ENCODE results near the gene ARPIN.
"Not testable (repeated sequence)": the region's sequence is repeated elsewhere in the genome, so short reads cannot be mapped to it uniquely, and the experiment has no call there.

ARPIN gene

DNA sequence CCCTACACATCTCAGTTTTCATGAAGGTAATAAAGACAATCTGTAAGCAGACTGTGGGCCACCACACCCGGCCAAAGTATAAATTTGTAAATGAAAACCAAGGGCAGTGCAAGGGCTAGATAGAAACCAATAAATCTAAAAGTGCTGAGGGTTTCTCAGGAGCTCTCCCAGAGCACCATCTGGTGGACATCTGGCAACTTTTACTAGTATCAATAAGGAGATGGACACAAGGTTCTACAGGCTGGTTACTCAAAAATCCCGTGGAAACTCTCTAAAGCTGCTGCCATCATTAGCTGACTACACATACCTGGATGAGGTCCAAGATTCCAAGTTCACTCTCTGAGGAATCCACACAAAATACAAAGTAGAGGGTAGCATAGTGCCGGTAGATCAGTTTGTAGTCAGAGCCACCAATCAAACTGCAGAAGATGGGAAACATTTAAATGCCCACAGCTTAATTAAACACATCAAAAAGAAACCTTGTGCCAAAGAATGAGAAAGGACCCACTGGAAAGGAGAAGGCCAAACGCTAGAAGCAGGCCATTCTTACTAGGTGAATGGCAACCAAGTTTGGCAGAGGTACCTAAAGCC is 24.4 kb downstream of the ARPIN start:
- no peak for DNase-seq
- intact Hi-C loops (cut with DNase I), result no loop called here

DNA sequence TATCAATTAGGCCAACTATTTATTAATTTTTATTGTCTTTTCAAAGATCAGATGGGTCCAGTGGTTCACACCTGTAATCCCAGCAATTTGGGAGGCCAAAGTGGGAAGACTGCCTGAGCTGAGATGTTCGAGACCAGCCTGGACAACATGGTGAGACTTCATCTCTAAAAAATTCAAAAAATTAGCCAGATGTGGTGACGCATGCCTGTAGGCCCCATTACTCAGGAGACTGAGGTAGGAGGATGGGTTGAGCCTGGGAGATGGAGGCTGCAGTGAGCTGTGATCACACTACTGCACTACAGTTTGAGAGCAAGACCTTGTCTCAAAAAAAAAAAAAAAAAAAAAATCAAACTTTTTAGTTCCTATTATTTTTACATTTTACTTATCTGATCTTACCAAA is 27.1 kb downstream of the ARPIN start:
- intact Hi-C loops (cut with DNase I), result no loop called here
- no peak for DNase-seq

GRCh38 chr15:89885179-89885578 is 27.6 kb downstream of the ARPIN start:
- intact Hi-C loops (cut with DNase I), result not testable (repeated sequence)

DNA sequence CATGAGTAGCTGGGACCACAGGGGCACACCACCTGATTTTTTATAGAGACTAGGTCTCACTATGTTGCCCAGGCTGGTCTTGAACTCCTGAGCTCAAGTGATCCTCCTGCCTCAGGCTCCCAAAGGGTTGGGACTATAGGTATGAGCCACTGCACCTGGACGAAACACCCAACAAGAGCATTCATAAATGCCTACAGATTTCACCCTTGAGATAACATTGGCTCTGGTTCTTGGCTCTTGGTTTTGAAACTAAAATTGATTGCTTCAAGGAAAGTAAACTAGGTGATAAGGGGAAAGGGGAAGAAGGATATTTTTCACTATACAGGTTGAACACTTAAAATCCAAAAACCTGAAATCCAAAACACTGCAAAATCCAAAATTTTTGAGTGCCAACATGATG is 29.2 kb downstream of the ARPIN start:
- no peak for DNase-seq
- intact Hi-C loops (cut with DNase I), result no loop called here

More at GRCh38 chr15:89885179-89885578, 27.6 kb downstream of the ARPIN start:
- DNase-seq, result not testable (repeated sequence)

DNA sequence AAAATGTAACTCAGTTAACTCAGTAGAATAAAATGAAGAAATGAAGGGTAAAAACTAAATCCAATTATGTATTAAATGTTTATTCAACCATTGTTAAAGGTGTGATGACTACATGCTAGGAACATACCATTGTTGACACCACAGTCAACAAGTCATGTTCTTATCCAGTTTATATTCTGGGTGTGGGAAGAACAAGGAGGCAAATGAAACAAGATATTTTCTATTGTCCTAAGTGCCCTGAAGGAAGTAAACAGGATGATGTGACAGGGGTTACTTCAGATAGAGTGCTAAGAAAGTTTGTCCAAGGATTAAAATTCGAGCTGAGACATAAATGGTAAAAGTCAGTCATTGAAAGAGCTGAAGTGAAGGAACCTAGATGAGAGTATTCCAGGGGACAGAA is 32.0 kb downstream of the ARPIN start:
- no peak for DNase-seq
- intact Hi-C loops (cut with DNase I), result no loop called here

DNA sequence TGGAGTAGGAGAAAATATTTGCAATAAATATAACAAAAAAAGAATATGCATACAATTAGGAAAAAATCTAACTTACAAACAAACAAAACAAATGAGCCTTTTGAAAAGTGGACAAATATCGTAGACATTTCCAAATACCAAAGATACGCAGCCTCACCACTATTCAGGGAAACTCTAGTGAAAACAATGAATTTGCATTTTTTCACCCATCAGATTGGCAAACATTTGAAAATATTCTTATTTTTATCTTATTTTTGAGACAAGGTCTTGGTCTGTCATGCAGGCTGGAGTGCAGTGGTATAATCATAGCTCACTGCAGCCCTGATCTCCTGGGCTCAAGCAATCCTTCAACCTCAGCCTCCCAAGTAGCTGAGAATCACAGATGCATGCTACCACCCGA is 34.4 kb downstream of the ARPIN start:
- DNase-seq, result no peak
- intact Hi-C loops (cut with DNase I), result loop anchor here (5.0 kb wide), 1 partner anchor 116 kb away; no protein-coding TSS in a partner anchor

GRCh38 chr15:89877083-89877425 is 35.7 kb downstream of the ARPIN start:
- intact Hi-C loops (cut with DNase I), result loop anchor here (5.0 kb wide), 1 partner anchor 115 kb away; no protein-coding TSS in a partner anchor

DNA sequence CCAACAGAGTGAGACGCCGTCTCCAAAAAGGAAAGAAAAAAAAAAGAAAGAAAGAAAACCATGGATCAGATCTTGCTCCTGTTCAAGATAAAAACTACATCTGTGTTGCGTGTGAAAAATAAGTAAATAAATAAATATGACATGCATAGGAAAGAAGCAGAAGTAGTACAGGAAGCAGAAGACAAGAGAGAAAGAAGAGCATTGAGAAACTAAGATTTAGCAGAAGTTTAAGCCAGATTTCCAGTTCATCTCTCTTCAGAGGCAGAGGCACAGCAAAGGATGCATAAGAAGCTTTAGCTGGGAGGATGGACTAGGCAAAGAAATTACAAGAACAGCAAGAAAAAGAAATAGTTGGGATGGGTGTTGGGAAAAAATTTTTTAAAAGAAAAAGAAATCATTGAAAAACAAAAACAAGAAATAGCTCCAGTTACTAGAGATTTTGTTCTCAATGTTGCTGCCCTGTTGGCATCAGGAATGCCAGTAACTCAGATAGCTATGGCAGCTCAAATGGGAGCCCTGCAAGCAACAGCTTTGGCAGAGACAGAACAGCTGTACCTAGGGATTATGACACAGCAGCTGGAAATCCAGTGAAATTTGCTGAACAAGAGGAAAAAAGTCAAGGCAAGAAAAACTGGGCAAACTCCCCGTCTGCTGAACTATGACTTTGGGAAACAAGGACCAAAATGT is 36.2 kb downstream of the ARPIN start:
- intact Hi-C loops (cut with DNase I), result loop anchor here (5.0 kb wide), 1 partner anchor 114 kb away; no protein-coding TSS in a partner anchor
- DNase-seq, result no peak

More at GRCh38 chr15:89877083-89877425, 35.7 kb downstream of the ARPIN start:
- DNase-seq, result no peak

GRCh38 chr15:89875741-89876140 is 37.0 kb downstream of the ARPIN start:
- DNase-seq, result no peak
- intact Hi-C loops (cut with DNase I), result loop anchor here (5.0 kb wide), 1 partner anchor 113 kb away; no protein-coding TSS in a partner anchor

DNA sequence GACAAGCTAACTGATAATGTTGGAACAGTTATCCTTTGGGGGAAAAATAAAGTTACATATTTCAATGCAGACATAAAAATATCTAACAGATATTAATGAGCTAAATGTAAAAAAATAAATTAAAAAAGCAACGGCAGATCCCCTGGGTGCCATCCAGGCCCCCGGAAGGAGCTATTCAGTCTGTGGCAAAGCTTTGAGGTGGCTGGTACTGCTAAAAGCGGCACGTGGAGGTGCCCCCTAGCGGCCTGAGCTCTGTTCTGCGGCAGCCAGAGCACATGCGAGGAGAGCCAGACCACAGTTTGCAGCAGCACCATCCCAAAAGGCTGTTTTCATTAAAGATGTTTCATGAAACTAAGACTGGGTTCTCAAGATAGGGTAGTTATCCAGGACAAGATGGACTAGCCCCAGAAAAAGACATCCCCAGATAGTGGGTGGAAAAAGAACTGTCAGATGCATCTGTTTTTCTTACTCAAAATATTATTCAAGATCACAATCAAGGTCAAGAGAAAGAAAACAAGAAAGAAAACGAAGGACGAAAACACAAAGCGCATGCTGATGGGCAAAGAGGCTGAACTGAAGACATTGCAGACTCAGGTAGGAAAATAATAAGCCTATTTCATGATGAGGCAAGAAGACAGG is 37.7 kb downstream of the ARPIN start:
- intact Hi-C loops (cut with DNase I), result loop anchor here (5.0 kb wide), 1 partner anchor 113 kb away; no protein-coding TSS in a partner anchor
- peak; percentile 60 to 92 (median 86) for DNase-seq

DNA sequence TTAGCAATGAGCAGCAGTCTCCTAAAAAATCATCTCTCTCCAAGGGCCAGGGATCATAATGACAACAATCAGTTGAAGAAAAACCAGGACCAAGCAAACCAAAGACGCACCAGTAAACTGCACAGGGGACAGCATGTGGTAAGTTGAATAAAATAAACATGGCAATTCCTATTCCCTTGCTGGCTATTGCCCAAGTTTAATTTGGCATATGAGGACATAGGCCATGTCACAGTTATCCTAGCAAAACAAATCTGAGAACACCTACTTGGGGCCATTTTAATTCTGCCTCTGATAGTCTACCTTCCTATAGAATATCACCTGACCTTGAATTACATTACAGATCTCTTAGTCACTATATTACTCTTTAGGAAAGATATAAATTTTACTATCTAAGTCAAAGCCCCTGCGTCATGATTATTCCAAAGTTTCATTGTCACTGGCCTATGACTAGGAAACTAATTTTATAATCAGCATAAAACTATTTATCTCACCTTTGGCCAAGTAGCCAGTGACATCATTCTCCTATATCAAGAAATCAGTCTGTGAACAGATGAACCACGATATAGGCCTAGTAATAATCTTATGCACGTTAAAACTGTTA is 42.0 kb downstream of the ARPIN start:
- intact Hi-C loops (cut with DNase I), result no loop called here
- no peak for DNase-seq

DNA sequence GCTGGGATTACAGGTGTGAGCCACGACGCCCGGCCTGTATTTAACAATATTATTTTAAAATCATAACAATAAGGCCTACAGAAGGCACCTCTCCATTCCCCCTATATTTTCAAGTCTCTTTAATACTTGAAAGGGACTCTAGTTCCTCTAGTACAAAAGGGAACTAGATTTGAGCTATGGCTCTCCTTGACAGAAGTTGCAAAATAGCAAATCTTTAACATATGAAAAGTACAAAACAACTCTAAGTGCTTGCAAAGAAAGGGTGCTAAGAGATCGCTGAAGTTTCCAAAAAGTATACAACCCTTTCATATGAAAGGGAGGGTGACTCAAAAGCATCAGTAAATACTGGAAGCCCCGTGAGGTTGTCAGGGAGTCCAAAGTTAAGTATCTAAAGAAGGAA is 42.7 kb downstream of the ARPIN start:
- no peak for DNase-seq
- intact Hi-C loops (cut with DNase I), result no loop called here

- DNase-seq; intact Hi-C loops (cut with DNase I): not testable (repeated sequence)
These were observed 43.3 kb downstream of the ARPIN start for GRCh38 chr15:89869490-89869889.

DNA sequence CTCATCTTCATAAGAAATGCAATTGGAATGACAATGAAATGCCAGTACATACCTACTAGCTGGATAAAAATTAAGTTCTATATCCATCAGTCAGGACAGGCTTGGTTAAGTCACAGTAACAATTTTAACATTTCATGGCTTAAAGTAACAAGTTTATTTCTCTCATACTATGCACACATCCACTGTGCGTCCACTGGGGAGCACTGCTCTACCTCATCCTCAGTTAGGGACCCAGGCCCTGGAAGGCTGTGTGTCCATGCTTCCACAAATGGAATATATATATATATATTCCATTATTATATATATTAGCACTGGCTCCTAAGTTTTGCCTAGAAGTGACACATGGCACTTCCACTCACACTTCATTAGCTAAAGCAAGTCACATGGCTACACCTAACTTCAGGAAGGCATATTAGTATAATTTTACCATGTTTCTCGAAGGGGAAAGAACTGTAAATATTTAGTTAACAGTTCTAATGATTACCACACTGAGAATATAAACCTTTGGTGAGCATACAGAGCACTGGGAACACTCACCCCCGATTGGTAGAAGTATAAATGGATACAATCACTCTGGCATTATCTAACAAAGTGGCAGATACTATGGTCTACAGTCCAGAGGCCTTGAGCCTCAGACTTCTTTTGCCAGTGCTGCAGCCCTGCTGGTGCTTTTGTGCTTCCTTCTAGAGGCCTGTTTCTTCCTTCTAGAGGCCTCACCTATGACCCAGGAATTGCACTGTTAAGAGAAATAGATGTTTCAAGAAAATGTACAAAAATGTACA is 47.6 kb downstream of the ARPIN start:
- no peak for DNase-seq

DNA sequence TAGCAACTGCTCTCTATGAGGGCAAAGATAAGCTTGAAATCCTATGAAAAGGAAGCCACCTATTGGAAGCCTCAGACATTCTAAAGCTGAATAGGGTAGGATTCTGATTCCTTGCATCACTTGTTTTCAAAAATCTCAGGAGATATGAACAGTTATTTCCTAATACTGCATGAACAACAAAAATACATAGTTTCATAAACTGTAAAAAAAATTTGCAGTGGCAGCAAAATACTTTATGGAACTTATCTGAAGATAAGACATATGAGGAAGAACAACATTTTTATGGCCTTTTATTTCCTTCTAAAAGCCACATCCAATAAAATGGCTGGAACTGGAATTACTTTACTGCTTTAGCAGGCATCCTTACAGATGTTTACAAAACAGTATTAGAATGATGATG is 48.8 kb downstream of the ARPIN start:
- intact Hi-C loops (cut with DNase I), result no loop called here
- DNase-seq, result no peak

More for the DNA sequence above, 47.6 kb downstream of the ARPIN start:
- intact Hi-C loops (cut with DNase I), result no loop called here

GRCh38 chr15:89860891-89861290 is 51.9 kb downstream of the ARPIN start:
- no peak for DNase-seq
- intact Hi-C loops (cut with DNase I), result no loop called here

GRCh38 chr15:89860431-89860830 is 52.3 kb downstream of the ARPIN start:
- intact Hi-C loops (cut with DNase I), result no loop called here

GRCh38 chr15:89858661-89859458 is 53.9 kb downstream of the ARPIN start:
- intact Hi-C loops (cut with DNase I), result no loop called here
- DNase-seq, result no peak

More at GRCh38 chr15:89860431-89860830, 52.3 kb downstream of the ARPIN start:
- no peak for DNase-seq
